ENCODE measurements around the gene VDAC1.

The VDAC1 gene

GRCh38 chr5:133995883-133996563 is 8.8 kb downstream of the VDAC1 start:
- H3K27me3 ChIP-seq (ENCODE audit: control insufficient read depth in 1 of 2, insufficient read depth in 2 of 2, low read length in 2 of 2): no peaks in the 10 kb centered on the region
- H3K4me1 ChIP-seq (ENCODE audit: control insufficient read depth in 1 of 2, insufficient read depth in 2 of 2, low read length in 2 of 2): peaks cover 51 to 57% of the 10 kb centered on the region in 2 donors
- H3K27ac ChIP-seq (ENCODE audit: low read depth, low read length): no peak overlapping the region
- peak overlapping the region in 1 of 2 donors; percentile 28 for H3K9ac ChIP-seq (ENCODE audit: low read depth in 1 of 2, low read length in 2 of 2)
- peak overlapping the region; percentile 33 to 55 for H3K4me3 ChIP-seq (ENCODE audit: low read depth in 1 of 2, low read length in 2 of 2)
- H3K36me3 ChIP-seq (ENCODE audit: control insufficient read depth in 1 of 2, insufficient read depth in 2 of 2, low read length in 2 of 2): peaks cover 6% of the 10 kb centered on the region in 2 donors
- no peaks in the 10 kb centered on the region for H3K9me3 ChIP-seq (ENCODE audit: control insufficient read depth in 1 of 2, low read length in 2 of 2)

GRCh38 chr5:133995341-133995740 is 9.4 kb downstream of the VDAC1 start:
- H3K27ac ChIP-seq (ENCODE audit: low read depth, low read length): no peak overlapping the region
- peaks cover 44 to 50% of the 10 kb centered on the region in 2 donors for H3K4me1 ChIP-seq (ENCODE audit: control insufficient read depth in 1 of 2, insufficient read depth in 2 of 2, low read length in 2 of 2)
- peak overlapping the region in 1 of 2 donors; percentile 30 for H3K9ac ChIP-seq (ENCODE audit: low read depth in 1 of 2, low read length in 2 of 2)

DNA sequence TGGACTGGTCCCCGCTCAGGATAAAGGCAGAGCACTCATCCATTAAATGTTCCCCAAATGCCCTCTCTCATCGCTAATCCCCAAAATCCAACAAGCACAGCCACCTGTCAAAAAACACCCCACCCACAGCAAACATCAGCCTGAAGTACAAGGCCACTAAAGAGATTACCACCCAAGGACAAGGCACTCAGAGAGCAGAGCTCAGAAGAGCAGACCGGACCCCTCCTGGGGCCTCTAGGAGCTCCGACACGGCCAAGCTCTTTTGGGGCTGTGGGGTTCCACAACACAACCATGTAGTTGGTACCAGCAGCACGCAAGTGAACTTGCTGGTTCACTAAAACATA is 9.8 kb downstream of the VDAC1 start:
- no peaks in the 10 kb centered on the region for H3K27me3 ChIP-seq (ENCODE audit: control insufficient read depth in 1 of 2, insufficient read depth in 2 of 2, low read length in 2 of 2)
- no peak overlapping the region for H3K27ac ChIP-seq (ENCODE audit: low read depth, low read length)
- H3K9ac ChIP-seq (ENCODE audit: low read depth in 1 of 2, low read length in 2 of 2): peak overlapping the region in 1 of 2 donors; percentile 30
- H3K36me3 ChIP-seq (ENCODE audit: control insufficient read depth in 1 of 2, insufficient read depth in 2 of 2, low read length in 2 of 2): peaks cover 13 to 17% of the 10 kb centered on the region in 2 donors
- peak overlapping the region in 1 of 2 donors; percentile 55 for H3K4me3 ChIP-seq (ENCODE audit: low read depth in 1 of 2, low read length in 2 of 2)
- H3K9me3 ChIP-seq (ENCODE audit: control insufficient read depth in 1 of 2, low read length in 2 of 2): no peaks in the 10 kb centered on the region
- H3K4me1 ChIP-seq (ENCODE audit: control insufficient read depth in 1 of 2, insufficient read depth in 2 of 2, low read length in 2 of 2): peaks cover 41 to 47% of the 10 kb centered on the region in 2 donors

More at GRCh38 chr5:133995341-133995740, 9.4 kb downstream of the VDAC1 start:
- Histone ChIP-seq H3K36me3 (ENCODE audit: control insufficient read depth in 1 of 2, insufficient read depth in 2 of 2, low read length in 2 of 2) (peaks cover 9 to 13% of the 10 kb centered on the region in 2 donors), H3K9me3 (ENCODE audit: control insufficient read depth in 1 of 2, low read length in 2 of 2) (no peaks in the 10 kb centered on the region), H3K27me3 (ENCODE audit: control insufficient read depth in 1 of 2, insufficient read depth in 2 of 2, low read length in 2 of 2) (no peaks in the 10 kb centered on the region), H3K4me3 (ENCODE audit: low read depth in 1 of 2, low read length in 2 of 2) (peak overlapping the region; percentile 9 to 55)

DNA sequence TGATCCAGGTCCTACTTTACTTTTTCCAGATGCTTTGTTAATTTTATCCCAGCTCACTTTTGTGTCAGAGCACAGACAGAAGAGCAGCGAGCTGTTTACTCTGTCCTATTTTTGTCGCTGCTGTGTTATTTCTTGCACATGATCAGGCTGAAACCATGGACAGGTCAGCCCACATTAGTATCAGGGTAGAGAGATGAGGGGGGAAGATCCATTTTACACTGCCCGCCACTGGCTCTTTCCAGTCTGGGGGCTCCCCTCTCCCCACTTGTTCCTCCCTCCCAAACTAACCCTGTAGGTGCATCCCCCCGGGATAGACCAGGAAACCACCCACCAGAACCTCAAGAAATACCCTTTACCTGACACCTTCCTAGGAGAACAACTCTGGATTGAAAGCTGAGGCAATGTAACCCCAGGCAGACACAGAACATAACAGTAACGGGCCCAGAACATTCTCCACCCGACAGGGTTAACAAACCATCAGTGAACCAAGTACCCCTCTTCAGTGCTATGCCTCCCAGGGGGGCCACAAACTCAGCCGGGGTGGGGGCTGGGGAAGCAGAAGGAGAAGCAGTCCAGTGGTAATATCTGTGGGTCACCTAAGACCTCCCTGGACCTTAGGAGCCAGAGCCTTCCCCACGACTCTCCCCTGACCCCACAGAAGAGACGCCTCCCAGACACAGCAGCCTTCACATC is 10.3 kb downstream of the VDAC1 start:
- H3K4me1 ChIP-seq (ENCODE audit: control insufficient read depth in 1 of 2, insufficient read depth in 2 of 2, low read length in 2 of 2): peaks cover 36 to 41% of the 10 kb centered on the region in 2 donors
- no peaks in the 10 kb centered on the region for H3K27me3 ChIP-seq (ENCODE audit: control insufficient read depth in 1 of 2, insufficient read depth in 2 of 2, low read length in 2 of 2)
- no peak overlapping the region for H3K9ac ChIP-seq (ENCODE audit: low read depth in 1 of 2, low read length in 2 of 2)
- no peak overlapping the region for H3K4me3 ChIP-seq (ENCODE audit: low read depth in 1 of 2, low read length in 2 of 2)
- H3K27ac ChIP-seq (ENCODE audit: low read depth, low read length): no peak overlapping the region
- peaks cover 15 to 19% of the 10 kb centered on the region in 2 donors for H3K36me3 ChIP-seq (ENCODE audit: control insufficient read depth in 1 of 2, insufficient read depth in 2 of 2, low read length in 2 of 2)
- H3K9me3 ChIP-seq (ENCODE audit: control insufficient read depth in 1 of 2, low read length in 2 of 2): no peaks in the 10 kb centered on the region

- Histone ChIP-seq H3K4me3 (ENCODE audit: low read depth in 1 of 2, low read length in 2 of 2) (no peak overlapping the region), H3K9me3 (ENCODE audit: control insufficient read depth in 1 of 2, low read length in 2 of 2) (no peaks in the 10 kb centered on the region), H3K36me3 (ENCODE audit: control insufficient read depth in 1 of 2, insufficient read depth in 2 of 2, low read length in 2 of 2) (peaks cover 22 to 23% of the 10 kb centered on the region in 2 donors), H3K27me3 (ENCODE audit: control insufficient read depth in 1 of 2, insufficient read depth in 2 of 2, low read length in 2 of 2) (no peaks in the 10 kb centered on the region), H3K9ac (ENCODE audit: low read depth in 1 of 2, low read length in 2 of 2) (no peak overlapping the region), H3K27ac (ENCODE audit: low read depth, low read length) (no peak overlapping the region), H3K4me1 (ENCODE audit: control insufficient read depth in 1 of 2, insufficient read depth in 2 of 2, low read length in 2 of 2) (peaks cover 25 to 39% of the 10 kb centered on the region in 2 donors)
Measured at GRCh38 chr5:133993185-133993936, 11.4 kb downstream of the VDAC1 start.

DNA sequence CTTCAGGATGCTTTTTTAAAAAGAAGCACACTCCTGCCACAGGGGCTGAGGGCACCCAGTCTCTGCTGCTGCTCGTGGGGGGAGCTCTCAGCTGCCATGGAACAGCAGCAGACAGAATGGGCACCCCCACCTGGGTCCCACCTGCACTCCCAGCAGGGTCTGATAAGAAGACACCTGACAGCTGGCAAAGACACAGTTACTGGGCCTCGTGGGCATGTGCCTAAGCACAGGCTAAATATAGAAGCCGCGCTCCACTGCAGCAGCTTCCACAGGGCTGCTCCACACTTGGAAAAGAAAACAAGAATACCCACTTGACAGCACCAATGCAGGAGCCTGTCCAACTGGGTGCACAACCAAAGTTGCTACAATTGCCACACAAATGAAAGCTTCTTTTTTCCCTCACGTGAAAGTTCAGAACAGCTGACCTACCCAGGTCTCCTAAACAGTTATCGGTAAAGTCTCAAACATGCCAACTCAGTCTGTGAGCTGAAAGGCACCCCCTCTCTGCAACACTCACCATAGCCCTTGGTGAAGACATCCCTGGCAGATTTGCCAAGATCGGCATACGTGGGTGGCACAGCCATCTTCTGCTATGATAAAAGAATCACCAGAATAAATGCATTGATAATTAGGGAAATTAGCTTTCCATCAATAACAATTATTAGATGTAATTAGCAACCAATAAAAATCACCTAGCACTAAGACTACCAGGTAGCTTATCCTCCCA is 12.2 kb downstream of the VDAC1 start:
- Histone ChIP-seq H3K27ac (ENCODE audit: low read depth, low read length) (no peak overlapping the region), H3K9me3 (ENCODE audit: control insufficient read depth in 1 of 2, low read length in 2 of 2) (no peaks in the 10 kb centered on the region), H3K36me3 (ENCODE audit: control insufficient read depth in 1 of 2, insufficient read depth in 2 of 2, low read length in 2 of 2) (peaks cover 23 to 26% of the 10 kb centered on the region in 2 donors), H3K4me3 (ENCODE audit: low read depth in 1 of 2, low read length in 2 of 2) (no peak overlapping the region), H3K9ac (ENCODE audit: low read depth in 1 of 2, low read length in 2 of 2) (no peak overlapping the region), H3K27me3 (ENCODE audit: control insufficient read depth in 1 of 2, insufficient read depth in 2 of 2, low read length in 2 of 2) (no peaks in the 10 kb centered on the region), H3K4me1 (ENCODE audit: control insufficient read depth in 1 of 2, insufficient read depth in 2 of 2, low read length in 2 of 2) (peaks cover 25 to 39% of the 10 kb centered on the region in 2 donors)

- Histone ChIP-seq H3K4me1 (ENCODE audit: control insufficient read depth in 1 of 2, insufficient read depth in 2 of 2, low read length in 2 of 2) (peaks cover 17 to 30% of the 10 kb centered on the region in 2 donors), H3K4me3 (ENCODE audit: low read depth in 1 of 2, low read length in 2 of 2) (no peak overlapping the region), H3K36me3 (ENCODE audit: control insufficient read depth in 1 of 2, insufficient read depth in 2 of 2, low read length in 2 of 2) (peaks cover 23 to 38% of the 10 kb centered on the region in 2 donors), H3K27ac (ENCODE audit: low read depth, low read length) (no peak overlapping the region), H3K9ac (ENCODE audit: low read depth in 1 of 2, low read length in 2 of 2) (no peak overlapping the region), H3K27me3 (ENCODE audit: control insufficient read depth in 1 of 2, insufficient read depth in 2 of 2, low read length in 2 of 2) (no peaks in the 10 kb centered on the region), H3K9me3 (ENCODE audit: control insufficient read depth in 1 of 2, low read length in 2 of 2) (no peaks in the 10 kb centered on the region)
Measured at GRCh38 chr5:133991171-133991910, 13.4 kb downstream of the VDAC1 start.

DNA sequence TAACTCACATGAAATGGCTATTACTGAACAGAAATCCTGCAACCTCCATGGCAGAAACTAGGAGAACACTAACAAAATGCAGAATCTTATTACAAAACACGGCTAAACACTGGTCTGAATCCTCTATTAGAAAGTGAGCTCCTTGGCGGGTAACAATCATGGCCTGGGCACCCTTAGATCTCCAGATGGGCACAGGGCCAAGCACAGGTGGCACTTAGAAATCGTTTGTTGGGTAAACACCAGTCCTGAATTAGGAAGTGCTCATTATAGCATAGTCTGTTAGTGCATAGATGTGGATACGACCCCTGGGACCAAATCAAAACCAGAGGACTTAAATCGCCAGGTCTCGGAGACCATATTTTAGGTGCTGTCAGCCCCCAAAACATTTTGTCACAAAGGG is 14.4 kb downstream of the VDAC1 start:
- Histone ChIP-seq H3K27me3 (ENCODE audit: control insufficient read depth in 1 of 2, insufficient read depth in 2 of 2, low read length in 2 of 2) (no peaks in the 10 kb centered on the region), H3K36me3 (ENCODE audit: control insufficient read depth in 1 of 2, insufficient read depth in 2 of 2, low read length in 2 of 2) (peaks cover 23 to 46% of the 10 kb centered on the region in 2 donors), H3K4me3 (ENCODE audit: low read depth in 1 of 2, low read length in 2 of 2) (no peak overlapping the region), H3K9me3 (ENCODE audit: control insufficient read depth in 1 of 2, low read length in 2 of 2) (no peaks in the 10 kb centered on the region), H3K27ac (ENCODE audit: low read depth, low read length) (no peak overlapping the region), H3K4me1 (ENCODE audit: control insufficient read depth in 1 of 2, insufficient read depth in 2 of 2, low read length in 2 of 2) (peaks cover 7 to 21% of the 10 kb centered on the region in 2 donors), H3K9ac (ENCODE audit: low read depth in 1 of 2, low read length in 2 of 2) (no peak overlapping the region)

- Histone ChIP-seq H3K9me3 (ENCODE audit: control insufficient read depth in 1 of 2, low read length in 2 of 2) (no peaks in the 10 kb centered on the region), H3K4me3 (ENCODE audit: low read depth in 1 of 2, low read length in 2 of 2) (no peak overlapping the region), H3K27ac (ENCODE audit: low read depth, low read length) (no peak overlapping the region), H3K9ac (ENCODE audit: low read depth in 1 of 2, low read length in 2 of 2) (no peak overlapping the region), H3K27me3 (ENCODE audit: control insufficient read depth in 1 of 2, insufficient read depth in 2 of 2, low read length in 2 of 2) (no peaks in the 10 kb centered on the region), H3K4me1 (ENCODE audit: control insufficient read depth in 1 of 2, insufficient read depth in 2 of 2, low read length in 2 of 2) (no peaks in the 10 kb centered on the region), H3K36me3 (ENCODE audit: control insufficient read depth in 1 of 2, insufficient read depth in 2 of 2, low read length in 2 of 2) (peaks cover 22 to 81% of the 10 kb centered on the region in 2 donors)
Measured at GRCh38 chr5:133985540-133986180, 19.1 kb downstream of the VDAC1 start.

Measured in duodenal mucosa (tissue), 2 donors.